ENCODE results near the gene SLC35F1.

DNA sequence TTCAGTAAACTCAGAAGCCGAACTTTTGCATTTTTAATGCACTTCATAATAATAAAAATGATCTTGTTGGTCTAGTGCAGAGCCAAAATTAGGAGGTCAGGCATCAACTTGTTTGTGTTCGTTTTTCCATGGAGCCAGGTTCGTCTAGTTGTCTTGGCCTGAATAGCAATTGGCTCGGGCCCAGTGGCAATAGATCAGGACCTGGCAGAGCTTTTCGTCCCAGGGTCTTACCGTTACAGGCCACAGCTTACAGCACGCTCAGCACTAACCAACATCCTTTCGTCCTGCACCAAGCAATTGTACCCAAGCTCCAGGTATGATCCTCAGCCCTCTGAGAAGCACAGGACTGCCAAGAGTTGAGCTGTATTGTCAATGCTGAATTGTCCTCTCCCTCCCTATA, 400.5 kb downstream of the SLC35F1 start:
- TF ChIP-seq, protein P1, sequence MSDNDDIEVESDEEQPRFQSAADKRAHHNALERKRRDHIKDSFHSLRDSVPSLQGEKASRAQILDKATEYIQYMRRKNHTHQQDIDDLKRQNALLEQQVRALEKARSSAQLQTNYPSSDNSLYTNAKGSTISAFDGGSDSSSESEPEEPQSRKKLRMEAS (IDR thresholded peaks at IDR 0.05) = no peak
- TF ChIP-seq EGR1 (IDR thresholded peaks at IDR 0.05; ENCODE audit: low read depth in 2 of 2) = no peak
- no peak for TF ChIP-seq FOXA1 (IDR thresholded peaks at IDR 0.05)
- TF ChIP-seq, protein P2, sequence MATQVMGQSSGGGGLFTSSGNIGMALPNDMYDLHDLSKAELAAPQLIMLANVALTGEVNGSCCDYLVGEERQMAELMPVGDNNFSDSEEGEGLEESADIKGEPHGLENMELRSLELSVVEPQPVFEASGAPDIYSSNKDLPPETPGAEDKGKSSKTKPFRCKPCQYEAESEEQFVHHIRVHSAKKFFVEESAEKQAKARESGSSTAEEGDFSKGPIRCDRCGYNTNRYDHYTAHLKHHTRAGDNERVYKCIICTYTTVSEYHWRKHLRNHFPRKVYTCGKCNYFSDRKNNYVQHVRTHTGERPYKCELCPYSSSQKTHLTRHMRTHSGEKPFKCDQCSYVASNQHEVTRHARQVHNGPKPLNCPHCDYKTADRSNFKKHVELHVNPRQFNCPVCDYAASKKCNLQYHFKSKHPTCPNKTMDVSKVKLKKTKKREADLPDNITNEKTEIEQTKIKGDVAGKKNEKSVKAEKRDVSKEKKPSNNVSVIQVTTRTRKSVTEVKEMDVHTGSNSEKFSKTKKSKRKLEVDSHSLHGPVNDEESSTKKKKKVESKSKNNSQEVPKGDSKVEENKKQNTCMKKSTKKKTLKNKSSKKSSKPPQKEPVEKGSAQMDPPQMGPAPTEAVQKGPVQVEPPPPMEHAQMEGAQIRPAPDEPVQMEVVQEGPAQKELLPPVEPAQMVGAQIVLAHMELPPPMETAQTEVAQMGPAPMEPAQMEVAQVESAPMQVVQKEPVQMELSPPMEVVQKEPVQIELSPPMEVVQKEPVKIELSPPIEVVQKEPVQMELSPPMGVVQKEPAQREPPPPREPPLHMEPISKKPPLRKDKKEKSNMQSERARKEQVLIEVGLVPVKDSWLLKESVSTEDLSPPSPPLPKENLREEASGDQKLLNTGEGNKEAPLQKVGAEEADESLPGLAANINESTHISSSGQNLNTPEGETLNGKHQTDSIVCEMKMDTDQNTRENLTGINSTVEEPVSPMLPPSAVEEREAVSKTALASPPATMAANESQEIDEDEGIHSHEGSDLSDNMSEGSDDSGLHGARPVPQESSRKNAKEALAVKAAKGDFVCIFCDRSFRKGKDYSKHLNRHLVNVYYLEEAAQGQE (IDR thresholded peaks at IDR 0.05) = no peak
- TF ChIP-seq, protein P3, sequence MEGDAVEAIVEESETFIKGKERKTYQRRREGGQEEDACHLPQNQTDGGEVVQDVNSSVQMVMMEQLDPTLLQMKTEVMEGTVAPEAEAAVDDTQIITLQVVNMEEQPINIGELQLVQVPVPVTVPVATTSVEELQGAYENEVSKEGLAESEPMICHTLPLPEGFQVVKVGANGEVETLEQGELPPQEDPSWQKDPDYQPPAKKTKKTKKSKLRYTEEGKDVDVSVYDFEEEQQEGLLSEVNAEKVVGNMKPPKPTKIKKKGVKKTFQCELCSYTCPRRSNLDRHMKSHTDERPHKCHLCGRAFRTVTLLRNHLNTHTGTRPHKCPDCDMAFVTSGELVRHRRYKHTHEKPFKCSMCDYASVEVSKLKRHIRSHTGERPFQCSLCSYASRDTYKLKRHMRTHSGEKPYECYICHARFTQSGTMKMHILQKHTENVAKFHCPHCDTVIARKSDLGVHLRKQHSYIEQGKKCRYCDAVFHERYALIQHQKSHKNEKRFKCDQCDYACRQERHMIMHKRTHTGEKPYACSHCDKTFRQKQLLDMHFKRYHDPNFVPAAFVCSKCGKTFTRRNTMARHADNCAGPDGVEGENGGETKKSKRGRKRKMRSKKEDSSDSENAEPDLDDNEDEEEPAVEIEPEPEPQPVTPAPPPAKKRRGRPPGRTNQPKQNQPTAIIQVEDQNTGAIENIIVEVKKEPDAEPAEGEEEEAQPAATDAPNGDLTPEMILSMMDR (IDR thresholded peaks at IDR 0.05; ENCODE audit: low read depth, low read length, missing input control) = no peak
- no peak for TF ChIP-seq GABPA (IDR thresholded peaks at IDR 0.05 in 1 of 2, conservative IDR thresholded peaks at IDR 0.05 in 1 of 2)
- no peak for TF ChIP-seq NR2F2 (IDR thresholded peaks at IDR 0.05)
- TF ChIP-seq TAF1 (conservative IDR thresholded peaks at IDR 0.05) = no peak

Measured in liver (tissue), 3 donors.